Stimulated activated CD4-positive, alpha-beta T cell treated with anti-CD3 and anti-CD28 coated beads, Interleukin-1b, Interleukin-23, amount 100 ng/mL, for 4 hours (primary cell): Measurements from ENCODE around the gene NPAT.
"Not testable (repeated sequence)": the region's sequence is repeated elsewhere in the genome, so short reads cannot be mapped to it uniquely, and the experiment has no call there.

Experiments used
- DNase-seq, 2 donors: peaks; one replicate each; pipeline ENCODE4 v3.0.0-alpha.2; 2020; ENCODE audit warnings: low read depth in 2 of 2

Gene NPAT

GRCh38 chr11:108218912-108219783 is 3.3 kb downstream of the NPAT start:
- DNase-seq = no peak

- no peak for DNase-seq
These were observed 4.0 kb downstream of the NPAT start for GRCh38 chr11:108218455-108218854.

GRCh38 chr11:108216988-108217387 is 5.5 kb downstream of the NPAT start:
- DNase-seq = no peak

DNA sequence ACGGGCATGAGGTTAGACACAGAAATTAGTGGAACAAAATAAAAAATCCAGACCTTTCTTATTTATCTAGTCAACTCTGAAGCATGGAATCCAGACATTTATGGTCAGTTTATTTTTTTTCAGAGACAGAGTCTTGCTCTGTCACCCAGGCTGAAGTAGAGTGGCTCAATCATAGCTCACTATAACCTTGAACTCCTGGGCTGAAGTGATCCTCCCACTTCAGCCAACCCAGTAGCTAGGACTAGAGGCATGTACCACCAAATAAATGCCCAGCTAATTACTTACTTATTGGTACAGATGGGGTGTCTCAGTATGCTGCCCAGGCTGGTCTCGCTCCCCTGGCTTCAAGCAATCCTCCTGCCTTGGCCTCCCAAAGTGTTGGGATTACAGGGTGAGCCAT is 8.7 kb downstream of the NPAT start:
- DNase-seq = no peak

- DNase-seq = no peak
These were observed 12.0 kb downstream of the NPAT start for GRCh38 chr11:108210441-108210840.

- no peak for DNase-seq
These were observed 14.8 kb downstream of the NPAT start for GRCh38 chr11:108207683-108208060.

GRCh38 chr11:108206969-108207682 is 15.3 kb downstream of the NPAT start:
- no peak for DNase-seq

- DNase-seq = no peak
These were observed 16.3 kb downstream of the NPAT start for GRCh38 chr11:108206171-108206570.

DNA sequence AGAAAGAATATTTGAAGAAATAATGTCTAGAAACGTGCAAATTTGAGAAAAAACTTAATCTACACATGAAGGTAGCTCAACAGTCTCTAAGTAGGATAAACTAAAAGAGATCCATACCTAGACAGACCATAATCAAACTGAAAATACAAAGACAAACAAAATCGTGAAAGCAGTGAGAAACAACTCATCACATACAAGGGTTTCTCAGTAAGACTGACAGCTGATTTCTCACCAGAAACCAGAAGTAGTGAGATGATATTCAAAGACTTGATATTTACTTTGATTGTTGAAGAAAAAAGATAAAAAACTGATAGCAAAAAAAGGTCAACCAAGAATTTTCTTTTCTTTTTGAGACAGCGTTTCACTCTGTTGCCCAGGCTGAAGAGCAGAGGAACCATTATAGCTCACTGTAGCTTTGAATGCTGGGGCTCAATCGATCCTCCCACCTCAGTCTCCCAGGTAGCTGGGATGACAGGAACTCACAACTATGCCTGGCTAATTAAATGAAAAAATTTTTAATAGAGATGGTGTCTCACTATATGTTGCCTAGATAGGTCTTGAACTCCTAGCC is 17.4 kb downstream of the NPAT start:
- DNase-seq = no peak

DNA sequence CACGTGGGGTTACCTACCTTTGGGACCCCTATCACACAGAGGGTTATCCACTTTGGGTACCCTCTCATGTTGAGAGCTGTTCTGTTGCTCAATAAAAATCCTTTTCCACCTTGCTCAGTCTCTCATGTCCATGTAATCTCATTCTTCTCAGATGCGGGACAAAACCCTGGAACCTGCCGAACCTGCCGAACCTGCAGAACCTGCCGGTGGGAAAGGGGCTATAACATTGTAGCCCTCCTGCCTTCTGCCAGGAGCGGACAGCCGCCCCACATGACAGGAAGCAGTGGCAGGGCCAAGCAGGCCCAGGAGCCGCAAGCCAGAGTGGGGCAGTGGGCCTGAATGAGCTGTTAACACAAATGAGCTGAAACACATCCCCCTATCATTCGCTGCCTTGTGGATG is 18.1 kb downstream of the NPAT start:
- DNase-seq = no peak

GRCh38 chr11:108203075-108203474 is 19.4 kb downstream of the NPAT start:
- no peak for DNase-seq

- peak; percentile 39 to 46 for DNase-seq
These were observed 22.8 kb downstream of the NPAT start for GRCh38 chr11:108199446-108200321.

DNA sequence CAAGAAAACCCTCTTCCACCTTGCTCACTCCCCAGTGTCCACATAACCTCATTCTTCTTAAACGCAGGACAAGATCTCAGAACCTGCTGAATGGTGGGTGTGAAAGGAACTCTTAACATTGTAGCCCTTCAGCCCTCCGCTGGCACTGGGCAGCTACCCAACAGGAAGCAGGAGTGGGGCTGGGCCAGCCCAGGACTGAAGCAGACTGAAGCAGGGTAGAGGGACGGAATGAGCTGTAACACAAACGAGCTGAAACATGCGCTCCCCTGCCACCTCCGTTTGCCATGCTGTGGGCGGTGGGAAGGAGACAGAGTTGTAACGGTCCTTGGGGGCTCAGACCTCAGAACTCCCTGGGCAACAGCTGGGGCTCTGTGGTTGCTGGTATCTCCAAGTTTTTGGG is 23.6 kb downstream of the NPAT start:
- no peak for DNase-seq

GRCh38 chr11:108197351-108197750 is 25.1 kb downstream of the NPAT start:
- DNase-seq = no peak

DNA sequence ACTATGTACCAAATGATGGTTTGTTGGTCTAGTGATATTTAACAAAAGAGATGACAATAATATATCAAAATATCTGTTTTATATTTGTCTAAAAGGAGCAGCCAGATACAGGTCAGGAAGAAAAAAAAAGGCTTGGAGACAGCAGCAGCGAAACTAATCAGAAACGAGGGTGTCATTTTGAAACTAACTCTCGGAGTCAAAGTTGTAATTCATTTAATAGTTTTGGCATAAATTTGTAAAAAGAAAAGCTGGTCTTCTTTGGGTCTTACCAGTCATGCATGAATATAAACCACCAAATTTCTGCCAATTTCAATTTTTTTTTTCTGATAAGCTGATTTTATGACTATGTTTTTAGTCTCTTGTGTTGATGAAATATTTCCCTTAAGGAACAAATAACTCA is 25.5 kb downstream of the NPAT start:
- no peak for DNase-seq

DNA sequence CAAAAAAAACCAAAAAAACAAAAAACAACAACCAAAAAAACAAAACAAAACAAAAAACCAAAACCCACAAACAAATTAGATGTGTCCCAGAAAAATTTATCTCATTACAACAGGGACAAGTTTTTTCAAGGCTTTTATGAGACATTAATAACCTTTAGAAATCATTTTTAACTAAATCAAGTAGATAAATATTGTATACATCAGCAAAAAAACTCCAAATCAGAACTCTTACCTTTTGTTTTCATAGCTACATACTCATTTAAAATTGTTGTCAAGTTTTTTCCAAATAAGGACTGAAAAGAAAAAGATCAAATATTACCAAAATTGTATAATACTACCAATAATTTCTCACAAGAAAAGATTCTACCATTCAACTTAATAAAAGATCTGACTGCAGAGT is 28.7 kb downstream of the NPAT start:
- no peak for DNase-seq

GRCh38 chr11:108177570-108177969 is 44.9 kb downstream of the NPAT start:
- DNase-seq = no peak

DNA sequence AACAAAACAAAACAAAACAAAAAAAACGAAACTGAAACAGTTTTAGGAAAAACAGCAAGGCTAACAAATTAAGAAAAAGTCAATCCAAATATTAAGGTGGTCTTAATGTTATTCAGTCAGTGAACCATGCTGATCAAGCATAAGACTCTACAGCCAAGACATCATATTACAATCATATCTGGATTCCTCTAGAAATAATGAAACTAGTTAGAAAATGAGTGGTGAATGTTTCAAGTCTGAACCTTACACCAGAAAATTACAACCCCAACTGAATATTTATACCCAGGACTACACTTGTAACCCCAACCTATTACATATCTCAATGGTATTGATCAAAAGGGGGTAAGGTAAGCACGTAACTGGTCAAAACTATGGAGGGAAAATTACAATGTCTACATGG is 52.3 kb downstream of the NPAT start:
- no peak for DNase-seq

DNA sequence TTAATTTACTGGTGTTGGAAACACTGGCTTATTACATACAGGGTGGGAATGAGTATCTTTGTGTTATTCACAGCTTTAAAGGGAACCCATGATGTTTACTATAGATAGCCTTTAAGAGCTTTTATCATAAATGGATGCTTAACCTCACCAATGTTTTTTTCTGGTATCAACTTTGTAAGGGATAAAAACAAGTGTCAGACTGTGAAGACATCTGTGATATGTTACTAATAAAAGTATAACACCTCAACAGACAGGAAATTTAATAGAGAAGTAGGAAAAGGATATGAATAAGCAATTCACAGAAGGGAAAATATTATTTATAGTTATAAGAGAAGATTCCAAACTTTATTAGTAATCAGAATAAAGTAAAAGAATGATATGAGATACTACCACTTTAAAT is 54.8 kb downstream of the NPAT start:
- no peak for DNase-seq

DNA sequence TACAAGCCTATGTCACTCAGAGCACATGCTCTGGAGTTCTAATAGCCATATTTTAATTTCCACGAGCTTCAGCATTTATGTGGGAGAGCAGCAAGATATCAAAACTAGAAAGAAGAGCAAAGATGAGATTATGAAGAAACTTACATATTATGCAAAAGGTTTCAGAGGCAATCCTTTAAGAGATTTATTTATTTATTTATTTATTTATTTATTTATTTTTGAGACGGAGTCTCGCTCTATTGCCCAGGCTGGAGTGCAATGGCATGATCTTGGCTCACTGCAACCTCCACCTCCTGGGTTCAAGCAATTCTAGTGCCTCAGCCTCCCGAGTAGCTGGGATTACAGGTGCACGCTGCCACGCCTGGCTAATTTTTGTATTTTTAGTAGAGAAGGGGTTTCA is 59.6 kb downstream of the NPAT start:
- DNase-seq = not testable (repeated sequence)

- DNase-seq = no peak
These were observed 61.4 kb downstream of the NPAT start for GRCh38 chr11:108160970-108161566.

- DNase-seq = no peak
These were observed 67.8 kb downstream of the NPAT start for GRCh38 chr11:108154591-108154990.
